ENCODE results near the gene PLXNA4. TPM values are rescaled to one million over a fixed set of nuclear protein-coding genes. Genes with fewer than 3 reads are reported as not detected.

The PLXNA4 gene
- total and polyA plus RNA-seq, 2 experiments from 2014 or later, result 0.08 to 0.80 TPM

- Histone ChIP-seq H3K36me3 (ENCODE audit: insufficient read depth) (no peaks in the 10 kb centered on the region), H2AFZ (peak overlapping the region; percentile 97), H3K79me2 (replicated peaks; ENCODE audit: insufficient read depth) (no peaks in the 10 kb centered on the region), H3K4me1 (ENCODE audit: insufficient read depth) (peaks cover 16% of the 10 kb centered on the region), H3F3A (replicated peaks; ENCODE audit: low read depth) (no peaks in the 10 kb centered on the region), H4K20me1 (replicated peaks; ENCODE audit: insufficient read depth) (no peaks in the 10 kb centered on the region), H3K9me2 (ENCODE audit: insufficient read depth) (no peaks in the 10 kb centered on the region), H3K27ac (ENCODE audit: low read depth) (no peak overlapping the region), H3K4me2 (peak overlapping the region; percentile 18; the same call in 1 of the 2 replicates), H3K4me3 (no peak overlapping the region; the same call in 1 of the 2 replicates), H3K27me3 (ENCODE audit: insufficient read depth) (no peaks in the 10 kb centered on the region)
- H3K4me1 Mint-ChIP-seq, result peaks cover 27% of the 10 kb centered on the region
- H3K27ac Mint-ChIP-seq, result no peak overlapping the region
- H3K4me3 Mint-ChIP-seq, result no peak overlapping the region
- DNase-seq (ENCODE audit: low spot score) (no peak), ATAC-seq (peak; percentile 53; the same call in 2 of the 3 replicates)
- TF ChIP-seq JUNB (IDR thresholded peaks at IDR 0.05; ENCODE audit: unreplicated experiment), result no peak
- no peak for TF ChIP-seq NANOG (IDR thresholded peaks at IDR 0.05; ENCODE audit: borderline replicate concordance)
- TF ChIP-seq ETS1 (IDR thresholded peaks at IDR 0.05), result no peak
- TF ChIP-seq STAT1 (IDR thresholded peaks at IDR 0.05; ENCODE audit: unreplicated experiment), result no peak
- TF ChIP-seq ZNF331 (CRISPR knock-in tag; IDR thresholded peaks at IDR 0.05; ENCODE audit: low read depth), result no peak
- no peak for TF ChIP-seq POLR2AphosphoS5 (IDR thresholded peaks at IDR 0.05; ENCODE audit: low read depth)
- TF ChIP-seq ZNF462 (CRISPR knock-in tag; IDR thresholded peaks at IDR 0.05), result no peak
- TF ChIP-seq CREB1 (CRISPR knock-in tag; IDR thresholded peaks at IDR 0.05; ENCODE audit: low read depth), result no peak
- H3K9me3 Mint-ChIP-seq, result no peaks in the 10 kb centered on the region
- H3K27me3 Mint-ChIP-seq (ENCODE audit: insufficient read depth, low read depth, poor library complexity), result peaks cover 4% of the 10 kb centered on the region
- H3K36me3 Mint-ChIP-seq (ENCODE audit: low read depth), result no peaks in the 10 kb centered on the region
These were observed 115.2 kb downstream of the PLXNA4 start for GRCh38 chr7:132461032-132461592.

Data from GM23338 (cell line).